GM10847 (cell line): ENCODE results near the gene GTF3C1.

Source experiments
- POLR2A ChIP-seq: IDR thresholded peaks from 2 replicates; pipeline ENCODE4 v1.6.1; 2011; ENCODE audit not compliant: insufficient read length; ENCODE audit errors: extremely low read depth

Gene GTF3C1

DNA sequence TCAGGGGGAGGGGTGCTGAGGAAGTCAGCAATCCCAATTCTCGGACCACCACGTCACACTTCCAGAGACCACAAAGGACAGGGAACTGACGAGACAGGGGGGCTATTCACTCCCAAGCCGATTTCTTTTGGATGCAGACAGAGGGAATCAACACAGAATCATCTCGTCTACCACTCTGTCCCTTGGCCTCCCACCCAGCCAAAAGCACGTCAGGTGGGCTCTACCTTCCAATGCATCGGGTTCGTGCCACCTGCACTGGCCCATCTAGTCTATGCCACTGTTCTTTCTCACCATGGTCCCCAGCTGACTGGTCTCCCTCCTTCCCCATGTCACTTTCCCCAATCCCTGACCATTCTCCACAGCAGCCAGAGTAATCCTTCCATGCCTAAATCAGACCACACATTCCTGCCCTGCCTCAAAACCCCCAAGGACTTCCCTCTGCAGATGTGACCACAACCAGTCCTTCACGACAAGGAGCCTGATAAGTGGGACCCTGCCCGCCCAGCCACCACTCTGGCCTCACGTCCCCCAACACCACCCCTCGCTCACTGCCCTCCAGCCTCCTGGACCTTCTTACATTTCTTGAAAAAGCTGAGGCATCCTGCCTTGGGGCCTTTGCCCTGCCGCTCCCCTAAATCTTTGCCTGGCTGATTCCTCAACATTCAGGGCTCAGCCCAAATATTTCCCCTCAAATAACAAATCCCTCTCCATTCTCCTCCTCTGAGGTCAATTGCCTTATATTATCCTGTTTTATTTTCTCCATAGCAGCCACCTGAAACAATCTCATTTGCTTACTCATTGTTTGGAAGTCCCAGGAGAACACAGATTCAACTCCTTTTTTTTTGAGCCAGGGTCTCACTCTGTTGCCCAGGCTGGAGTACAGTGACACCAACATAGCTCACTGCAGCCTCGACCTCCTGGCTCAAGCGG, 77.4 kb downstream of the GTF3C1 start:
- no peak for TF ChIP-seq POLR2A

GRCh38 chr16:27471661-27472060, 78.1 kb downstream of the GTF3C1 start:
- TF ChIP-seq POLR2A: no peak

DNA sequence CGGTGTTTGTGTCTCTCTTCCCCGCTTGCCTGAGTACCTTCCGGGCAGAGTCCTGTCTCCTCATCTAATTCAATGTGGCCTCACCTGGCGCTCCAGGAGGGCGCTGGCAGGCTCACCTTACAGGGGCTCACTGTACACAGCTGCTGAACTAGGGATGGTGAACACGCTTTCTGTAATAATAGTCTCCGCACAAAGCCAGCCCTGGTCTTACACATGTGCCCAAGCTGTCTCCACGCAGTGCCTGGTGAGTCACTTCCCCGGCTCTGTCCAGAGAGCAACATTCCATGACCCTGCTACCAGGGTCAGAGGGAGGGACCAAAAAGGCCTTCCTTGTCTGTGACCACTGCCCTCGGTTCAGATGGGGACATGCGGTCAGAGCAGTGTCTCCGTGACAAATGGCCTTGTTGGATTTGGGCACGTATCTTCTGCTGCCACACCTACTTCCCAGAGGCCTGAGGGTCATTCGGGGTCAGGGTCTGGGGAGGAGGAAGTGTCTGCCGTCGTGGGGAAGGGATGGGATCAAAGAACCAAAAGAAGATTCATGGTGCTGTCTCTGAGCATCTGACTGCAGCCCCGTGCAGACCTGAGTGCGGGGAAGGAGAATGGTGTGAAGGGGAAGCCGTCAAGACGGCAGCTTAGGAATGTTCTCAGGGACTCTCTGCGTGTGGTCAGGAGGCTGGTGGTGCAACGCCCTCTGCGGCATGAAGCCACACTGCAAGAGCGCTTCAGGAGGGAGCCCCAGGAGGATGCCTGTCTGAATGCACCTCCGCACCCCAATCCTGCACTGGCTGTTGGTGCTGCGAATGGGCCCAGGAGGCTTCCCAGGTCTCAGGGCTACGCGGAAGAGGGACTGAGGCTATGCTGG, 78.9 kb downstream of the GTF3C1 start:
- TF ChIP-seq POLR2A: no peak

GRCh38 chr16:27468941-27469531, 80.7 kb downstream of the GTF3C1 start:
- no peak for TF ChIP-seq POLR2A

- TF ChIP-seq POLR2A: no peak
Measured at GRCh38 chr16:27465483-27465879, 84.2 kb downstream of the GTF3C1 start.

- TF ChIP-seq POLR2A: no peak
Measured at GRCh38 chr16:27464626-27465482, 84.9 kb downstream of the GTF3C1 start.

GRCh38 chr16:27463741-27464591, 85.7 kb downstream of the GTF3C1 start:
- no peak for TF ChIP-seq POLR2A

GRCh38 chr16:27462846-27463682, 86.6 kb downstream of the GTF3C1 start:
- no peak for TF ChIP-seq POLR2A

GRCh38 chr16:27462200-27462845, 87.4 kb downstream of the GTF3C1 start:
- TF ChIP-seq POLR2A: no peak

GRCh38 chr16:27461483-27462171, 88.1 kb downstream of the GTF3C1 start:
- no peak for TF ChIP-seq POLR2A

DNA sequence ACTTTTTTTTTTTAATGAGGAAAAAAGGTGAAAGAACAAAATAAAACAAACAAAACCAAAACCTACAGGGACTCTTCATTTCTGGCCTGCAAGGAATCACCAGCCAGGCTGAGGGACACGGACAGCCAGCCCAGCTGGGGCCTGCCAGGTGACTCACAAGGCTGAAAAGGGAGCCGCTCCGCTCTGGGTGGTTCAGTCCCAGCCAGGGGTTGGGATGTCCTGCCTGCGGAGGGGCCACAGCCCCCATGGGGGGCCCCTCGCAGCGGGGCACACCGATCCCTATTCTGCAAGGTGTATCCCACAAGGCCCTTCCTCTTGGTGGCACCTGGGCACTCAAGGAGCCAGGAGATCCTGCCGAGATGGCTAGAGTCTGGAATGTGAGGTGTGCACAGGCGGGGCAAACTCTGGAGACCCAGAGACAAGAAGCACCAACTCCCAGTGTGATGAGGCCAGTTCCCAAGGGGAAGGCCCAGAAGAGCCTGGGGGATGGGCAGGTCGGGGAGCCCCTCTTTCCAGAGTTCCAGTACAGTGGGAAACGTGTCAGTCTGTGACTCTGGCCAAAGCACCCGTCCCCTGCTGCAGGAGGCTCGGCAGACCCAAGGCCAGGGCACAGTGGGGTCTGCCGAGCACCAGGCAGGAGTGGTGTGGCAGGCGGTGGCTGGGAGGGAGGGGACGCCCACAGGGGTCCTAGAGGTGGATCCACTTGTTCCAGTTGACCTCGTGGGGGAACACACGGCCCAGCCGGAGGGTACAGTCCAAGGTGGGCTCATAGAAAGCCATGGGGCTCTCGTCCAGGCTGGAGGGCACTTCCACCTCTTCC, 88.8 kb downstream of the GTF3C1 start:
- no peak for TF ChIP-seq POLR2A
